ENCODE data around the gene HIVEP3.
"Not testable (repeated sequence)": the region's sequence is repeated elsewhere in the genome, so short reads cannot be mapped to it uniquely, and the experiment has no call there.

The HIVEP3 gene

GRCh38 chr1:41695118-41695745, 223.5 kb downstream of the HIVEP3 start:
- DNase-seq (ENCODE audit: low read depth in 1 of 2, low spot score in 1 of 2): no peak

DNA sequence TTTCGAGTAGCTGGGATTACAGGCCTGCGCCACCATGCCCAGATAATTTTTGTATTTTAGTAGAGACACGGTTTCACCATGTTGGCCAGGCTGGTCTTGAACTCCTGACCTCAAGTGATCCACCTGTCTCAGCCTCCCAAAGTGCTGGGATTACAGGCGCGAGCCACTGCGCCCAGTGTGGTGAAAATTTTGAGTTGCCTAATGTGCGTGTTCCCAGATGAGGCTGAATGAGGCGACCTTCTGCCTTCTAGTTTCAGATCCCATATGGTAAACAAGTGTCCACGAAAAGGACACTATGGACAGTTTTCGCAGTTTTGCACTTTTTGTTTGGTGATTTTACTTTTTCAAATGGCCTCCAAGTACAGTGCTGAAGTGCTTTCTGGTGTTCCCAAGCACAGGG, 226.8 kb downstream of the HIVEP3 start:
- not testable (repeated sequence) for DNase-seq (ENCODE audit: low read depth in 1 of 2, low spot score in 1 of 2)

- no peak for DNase-seq (ENCODE audit: low read depth in 1 of 2, low spot score in 1 of 2)
Observed at GRCh38 chr1:41691424-41691823, 227.3 kb downstream of the HIVEP3 start.

DNA sequence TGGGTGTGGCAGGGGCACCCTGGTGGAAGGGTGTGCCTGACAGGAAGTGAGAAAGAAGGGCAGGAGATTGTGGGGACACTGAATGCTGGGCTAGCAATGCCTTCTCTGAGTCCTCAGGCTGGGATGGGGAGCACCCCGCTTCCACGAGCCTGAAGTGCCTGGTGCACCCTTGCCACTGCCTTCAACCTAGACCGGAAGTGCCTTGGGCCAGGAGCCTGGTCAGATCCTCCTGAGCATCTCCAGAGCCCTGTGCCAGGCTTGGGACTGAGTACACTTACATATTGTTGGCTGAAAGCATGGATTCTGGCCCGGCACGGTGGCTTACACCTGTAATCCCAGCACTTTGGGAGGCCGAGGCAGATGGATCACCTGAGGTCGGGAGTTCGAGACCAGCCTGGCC, 228.4 kb downstream of the HIVEP3 start:
- no peak for DNase-seq (ENCODE audit: low read depth in 1 of 2, low spot score in 1 of 2)

GRCh38 chr1:41689558-41689981, 229.2 kb downstream of the HIVEP3 start:
- no peak for DNase-seq (ENCODE audit: low read depth in 1 of 2, low spot score in 1 of 2)

DNA sequence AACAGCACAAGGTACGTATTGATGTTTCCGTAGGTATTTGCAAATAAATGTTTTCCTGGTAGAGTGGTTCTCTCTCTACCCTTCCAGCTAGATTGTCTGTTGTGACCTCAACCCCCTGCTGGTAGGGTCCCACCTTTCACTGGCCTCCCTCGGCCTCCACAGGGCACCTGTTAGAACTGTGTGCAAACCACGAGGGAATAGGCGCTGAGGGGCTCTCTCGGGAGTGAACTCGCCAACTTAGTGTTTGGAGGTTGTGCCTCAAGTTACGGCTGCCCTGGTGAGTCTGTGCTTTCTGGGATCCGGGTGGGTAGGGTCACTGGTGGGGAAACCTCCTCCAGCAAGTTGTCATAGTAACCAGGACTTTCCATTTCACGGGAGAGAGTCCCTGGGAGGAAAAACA, 229.6 kb downstream of the HIVEP3 start:
- no peak for DNase-seq (ENCODE audit: low read depth in 1 of 2, low spot score in 1 of 2)

DNA sequence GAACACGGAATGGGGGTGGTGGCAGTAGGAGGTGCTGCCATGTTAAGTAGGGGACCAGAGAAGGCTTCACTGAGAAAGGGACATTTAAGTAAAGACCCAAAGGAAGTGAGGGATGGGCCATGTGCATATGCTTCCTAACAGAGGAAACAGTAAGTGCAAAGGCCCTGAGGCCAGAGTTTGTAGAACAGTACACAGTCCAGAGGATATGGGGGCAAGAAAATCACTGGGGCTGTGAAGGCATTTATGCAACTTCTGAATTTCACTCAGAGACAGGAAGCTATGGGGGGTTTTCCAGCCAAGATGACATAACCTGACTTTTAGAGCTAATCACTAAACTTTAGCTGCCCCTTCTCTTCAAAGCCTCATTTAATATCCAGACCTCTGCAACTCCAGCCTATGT, 231.7 kb downstream of the HIVEP3 start:
- DNase-seq (ENCODE audit: low read depth in 1 of 2, low spot score in 1 of 2): no peak

GRCh38 chr1:41683681-41684500, 234.8 kb downstream of the HIVEP3 start:
- no peak for DNase-seq (ENCODE audit: low read depth in 1 of 2, low spot score in 1 of 2)

GRCh38 chr1:41682845-41683625, 235.7 kb downstream of the HIVEP3 start:
- no peak for DNase-seq (ENCODE audit: low read depth in 1 of 2, low spot score in 1 of 2)

- DNase-seq (ENCODE audit: low read depth in 1 of 2, low spot score in 1 of 2): no peak
Observed at GRCh38 chr1:41682149-41682548, 236.6 kb downstream of the HIVEP3 start.

DNA sequence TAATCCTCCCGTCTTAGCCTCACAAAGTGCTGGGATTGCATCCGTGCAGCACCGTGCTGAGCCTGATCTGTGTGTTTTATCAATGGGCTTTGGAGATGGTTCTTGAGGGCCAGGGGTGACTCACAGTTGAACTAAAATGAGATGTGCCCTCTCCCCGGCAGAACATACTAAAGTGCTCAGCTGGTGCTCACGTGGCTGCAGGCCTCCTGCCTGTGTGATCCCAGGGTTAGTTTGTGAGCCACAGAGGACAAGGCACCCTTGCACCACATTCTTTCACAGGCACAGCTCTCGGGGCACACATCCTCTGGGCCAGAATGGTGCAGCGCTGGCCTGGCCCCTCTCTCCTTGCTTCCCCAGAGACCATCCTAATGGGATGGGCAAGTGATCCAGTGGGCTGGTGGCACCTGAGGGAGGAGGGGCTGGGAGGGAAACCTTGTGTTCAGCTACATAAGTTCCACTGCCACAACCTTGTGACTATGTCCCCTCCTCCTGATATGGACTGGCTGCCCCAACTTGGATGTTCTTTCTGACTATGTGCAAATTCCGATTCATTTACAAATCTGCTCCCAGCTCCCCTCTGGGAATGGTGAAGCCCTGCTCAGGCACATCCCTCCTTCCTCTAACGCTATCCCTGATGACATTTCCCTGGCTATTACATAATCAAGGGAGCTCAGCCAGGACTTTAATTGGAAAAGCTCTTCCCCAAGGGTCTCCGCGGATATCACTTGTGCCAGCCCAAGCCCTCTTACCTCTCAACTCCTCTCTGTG, 237.2 kb downstream of the HIVEP3 start:
- DNase-seq (ENCODE audit: low read depth in 1 of 2, low spot score in 1 of 2): no peak

DNA sequence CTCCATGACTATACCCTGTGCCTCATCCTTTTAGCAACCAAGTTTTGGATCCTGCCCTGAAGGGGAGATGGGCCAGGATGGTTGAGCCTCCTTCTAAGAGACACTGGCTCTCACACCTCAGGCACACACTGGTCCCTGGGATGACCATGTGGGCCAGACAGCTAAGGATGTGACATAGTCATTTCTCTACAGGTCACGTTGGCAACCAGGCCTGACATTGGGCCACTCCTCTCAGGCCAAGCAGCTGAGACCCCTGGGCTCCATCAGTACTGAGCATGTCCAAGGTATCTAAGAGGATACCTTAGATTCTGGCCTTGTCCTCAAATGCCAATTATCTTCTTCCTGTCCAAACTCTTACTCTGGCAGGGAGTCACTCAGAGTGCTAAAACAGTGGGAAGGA, 238.7 kb downstream of the HIVEP3 start:
- no peak for DNase-seq (ENCODE audit: low read depth in 1 of 2, low spot score in 1 of 2)

DNA sequence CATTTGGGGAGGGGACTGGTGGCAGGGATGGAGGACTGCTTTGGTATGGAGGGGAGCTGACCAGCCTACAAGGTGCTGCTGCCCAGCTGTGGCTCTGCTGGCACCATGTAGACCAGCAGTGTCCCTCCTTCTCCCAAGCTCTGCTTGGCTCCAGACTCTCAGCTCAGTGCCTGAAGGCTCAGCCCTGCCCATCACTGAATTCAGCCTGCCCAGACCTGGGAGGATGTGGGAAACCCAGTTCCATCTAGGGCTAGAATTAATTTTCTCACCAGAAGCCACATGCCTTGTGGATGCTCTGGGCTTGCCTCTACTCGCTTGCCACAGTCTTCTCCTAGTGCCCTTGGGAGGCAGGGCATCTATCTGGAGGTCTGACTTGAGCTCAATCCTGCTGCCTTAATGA, 239.2 kb downstream of the HIVEP3 start:
- DNase-seq (ENCODE audit: low read depth in 1 of 2, low spot score in 1 of 2): no peak

DNA sequence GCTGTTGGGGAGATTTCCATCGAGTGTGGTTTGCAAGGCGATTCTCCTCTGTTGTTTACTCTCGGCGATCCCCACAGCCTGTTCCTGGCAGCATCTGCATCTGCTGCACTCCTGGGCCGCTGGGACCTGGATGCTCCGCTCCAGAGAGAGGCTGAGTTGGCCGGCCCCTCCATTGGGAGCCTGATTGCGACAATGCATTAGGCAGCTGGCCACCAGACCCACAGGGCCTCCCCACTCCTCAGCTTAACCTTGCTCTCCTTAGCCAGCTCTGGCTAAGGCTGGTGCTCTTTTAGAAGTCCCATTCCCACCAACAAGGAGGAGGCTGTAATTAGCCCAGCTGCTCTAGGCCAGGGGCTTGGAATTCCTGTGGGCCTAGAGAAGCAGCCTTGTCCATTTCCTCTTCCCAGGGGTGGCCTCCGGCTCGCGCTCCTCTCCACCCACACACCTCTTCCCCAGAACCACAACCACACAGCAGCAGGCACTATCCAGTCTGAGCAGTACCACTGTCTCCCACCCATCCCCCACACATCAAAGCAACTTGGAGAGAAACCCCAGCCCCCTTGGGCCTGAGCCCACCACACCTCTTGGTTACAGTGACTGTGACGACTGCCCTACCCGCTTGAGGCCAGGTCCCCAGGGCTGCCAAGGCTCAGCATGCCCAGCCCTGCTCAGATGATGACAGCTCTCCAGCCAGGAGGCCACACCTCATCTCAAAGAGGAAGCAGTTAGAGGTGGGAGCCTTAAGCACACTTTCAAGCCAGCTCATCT, 240.4 kb downstream of the HIVEP3 start:
- no peak for DNase-seq (ENCODE audit: low read depth in 1 of 2, low spot score in 1 of 2)

GRCh38 chr1:41677620-41678019, 241.1 kb downstream of the HIVEP3 start:
- DNase-seq (ENCODE audit: low read depth in 1 of 2, low spot score in 1 of 2): no peak

- no peak for DNase-seq (ENCODE audit: low read depth in 1 of 2, low spot score in 1 of 2)
Observed at GRCh38 chr1:41675401-41675800, 243.3 kb downstream of the HIVEP3 start.

GRCh38 chr1:41674522-41674921, 244.2 kb downstream of the HIVEP3 start:
- no peak for DNase-seq (ENCODE audit: low read depth in 1 of 2, low spot score in 1 of 2)

- peak in 1 of 2 donors; percentile 28 for DNase-seq (ENCODE audit: low read depth in 1 of 2, low spot score in 1 of 2)
Observed at GRCh38 chr1:41673806-41674205, 244.9 kb downstream of the HIVEP3 start.

DNA sequence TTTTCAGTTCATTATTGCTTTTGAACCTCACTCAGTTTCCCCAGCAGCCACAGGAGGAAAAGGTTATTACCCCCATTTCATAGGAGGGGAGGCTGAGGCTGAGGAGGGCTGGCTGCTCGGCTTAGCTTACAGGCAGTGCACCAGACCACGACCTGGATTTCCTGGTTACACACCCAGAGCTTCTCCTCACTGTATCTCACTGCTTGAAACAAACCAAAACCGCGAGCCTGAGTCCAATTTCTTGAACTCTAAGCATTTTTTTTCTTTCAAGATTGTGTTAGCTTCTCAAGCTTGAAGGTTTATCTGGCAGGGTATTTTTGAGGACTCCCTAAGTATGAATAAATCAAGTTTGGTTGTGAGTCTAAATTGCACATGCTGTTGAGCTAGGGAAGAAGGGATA, 245.3 kb downstream of the HIVEP3 start:
- no peak for DNase-seq (ENCODE audit: low read depth in 1 of 2, low spot score in 1 of 2)

DNA sequence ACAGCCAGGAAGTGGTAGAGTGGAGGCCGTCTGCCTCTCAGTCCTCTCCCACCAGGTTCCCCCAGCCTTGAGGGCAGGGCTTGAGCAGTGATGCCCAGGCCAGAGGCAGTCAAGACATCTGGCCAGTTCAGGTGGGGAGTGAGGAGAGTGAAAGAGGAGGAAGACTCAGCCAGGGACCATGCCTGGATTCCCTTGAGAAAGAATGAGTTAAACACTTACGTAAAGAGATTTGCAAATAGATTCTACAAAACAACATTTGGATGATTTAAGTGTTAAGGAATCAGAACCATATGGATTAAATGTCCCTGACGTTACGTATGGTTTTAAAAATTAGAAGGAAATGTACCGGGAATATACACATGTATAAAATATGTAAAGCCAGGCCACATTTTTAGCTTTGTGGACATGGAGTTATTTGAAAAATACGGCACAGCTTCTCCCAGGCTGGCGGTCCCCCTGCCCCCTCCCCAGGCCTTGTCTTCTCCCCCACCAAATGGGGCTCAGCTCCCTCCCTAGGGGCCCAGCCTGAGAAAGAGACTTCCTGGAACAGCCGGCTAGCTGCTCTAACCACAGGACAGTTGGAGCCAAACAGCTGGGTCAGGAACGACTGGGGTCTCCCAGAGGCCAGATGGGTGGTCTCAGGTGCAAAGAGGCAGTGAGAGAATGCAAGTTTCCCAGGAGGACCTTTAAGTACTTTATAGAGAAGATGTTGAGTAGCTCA, 245.9 kb downstream of the HIVEP3 start:
- no peak for DNase-seq (ENCODE audit: low read depth in 1 of 2, low spot score in 1 of 2)
